GM18858 (cell line): Measurements from ENCODE around the gene KRT36.

Experiments used
- ATAC-seq: cut with Tn5 transposase; IDR thresholded peaks from one replicate; pipeline ENCODE4 v1.9.1; 2021; ENCODE audit not compliant: unreplicated experiment

KRT36 gene

GRCh38 chr17:41444186-41444585 lies 45.5 kb downstream of the KRT36 start:
- ATAC-seq, result no peak

GRCh38 chr17:41442739-41443138 lies 47.0 kb downstream of the KRT36 start:
- no peak for ATAC-seq

- no peak for ATAC-seq
Measured at GRCh38 chr17:41440531-41441033, 49.1 kb downstream of the KRT36 start, which contains the start of gene KRT38. KRT38 (minus strand) TSS chr17:41440983; CDS start chr17:41440921, 62 bp downstream.

- ATAC-seq, result no peak
Measured at GRCh38 chr17:41439375-41439774, 50.3 kb downstream of the KRT36 start.

GRCh38 chr17:41437769-41438168 lies 51.9 kb downstream of the KRT36 start:
- ATAC-seq, result no peak

GRCh38 chr17:41437254-41437653 lies 52.5 kb downstream of the KRT36 start:
- ATAC-seq, result no peak
